Calu3 (cell line): ENCODE data around the gene ZNF740. TPM values are rescaled to one million over a fixed set of nuclear protein-coding genes. Genes with fewer than 3 reads are reported as not detected.

ENCODE experiments used
- BruUV-seq: library from RNA; stranded (reverse); fragments of 400-500 nt; replicated peaks from 2 replicates; lab custom pipeline; 2021; lab: Mats Ljungman, UMichigan
- CTCF ChIA-PET: fragments of 300-600 bp; sonication (Branson Sonifier 250); formaldehyde crosslinking; loops from one replicate; lab custom pipeline; 2022; ENCODE audit warnings: antibody characterized with exemption; lab: Charles Lee
- DNase-seq: peaks from one replicate; pipeline ENCODE4 v3.0.0; 2022
- H3K27ac Mint-ChIP-seq: one replicate; pipeline ENCODE4 v1.8.0; 2022; ENCODE audit warnings: mixed read lengths; ENCODE audit not compliant: unreplicated experiment
- H3K27me3 Mint-ChIP-seq: one replicate; pipeline ENCODE4 v1.8.0; 2022; ENCODE audit warnings: mixed read lengths; ENCODE audit not compliant: unreplicated experiment
- H3K36me3 Mint-ChIP-seq: one replicate; pipeline ENCODE4 v1.8.0; 2022; ENCODE audit warnings: mild to moderate bottlenecking, moderate library complexity, mixed read lengths; ENCODE audit not compliant: insufficient read depth, unreplicated experiment
- H3K4me1 Mint-ChIP-seq: one replicate; pipeline ENCODE4 v1.8.0; 2022; ENCODE audit warnings: mild to moderate bottlenecking, low read depth, mixed read lengths; ENCODE audit not compliant: unreplicated experiment
- H3K4me3 Mint-ChIP-seq: one replicate; pipeline ENCODE4 v1.8.0; 2022; ENCODE audit warnings: mild to moderate bottlenecking, low read depth, moderate library complexity, mixed read lengths; ENCODE audit not compliant: unreplicated experiment
- H3K9me3 Mint-ChIP-seq: one replicate; pipeline ENCODE4 v1.8.0; 2022; ENCODE audit warnings: low read depth, mixed read lengths; ENCODE audit not compliant: unreplicated experiment
- CTCF ChIP-seq: fragments of 200-600 bp; IDR thresholded peaks from one replicate; pipeline ENCODE4 v1.8.0; 2022; ENCODE audit warnings: antibody characterized with exemption; ENCODE audit not compliant: unreplicated experiment
- intact Hi-C: fragments of 100-400 bp; cut with micrococcal nuclease; formaldehyde crosslinking; loops from one replicate; pipeline ENCODE4 v1.10.0; 2022; ENCODE audit not compliant: unreplicated experiment
- total RNA-seq: library from RNA; stranded (reverse); gene quantifications from 2 replicates; pipeline ENCODE4 v1.2.3, GENCODE V29; 2022

The ZNF740 gene
- total RNA-seq, 1 experiment from 2014 or later: 32.7 TPM

- Mint-ChIP-seq H3K27me3 (no peaks in the 10 kb centered on the region), H3K4me3 (no peak overlapping the region), H3K36me3 (peaks cover 32% of the 10 kb centered on the region), H3K9me3 (no peaks in the 10 kb centered on the region), H3K27ac (no peak overlapping the region), H3K4me1 (peaks cover 2% of the 10 kb centered on the region)
- BruUV-seq: no TSS peak
- CTCF ChIA-PET: no interaction called here
- no peak for TF ChIP-seq CTCF
- no peak for DNase-seq
- intact Hi-C loops: loop anchor here (5.0 kb wide), 1 partner anchor 124 kb away; no protein-coding TSS in a partner anchor
Measured at GRCh38 chr12:53191096-53191884, 10.8 kb downstream of the ZNF740 start.

GRCh38 chr12:53191885-53192530 is 11.5 kb downstream of the ZNF740 start:
- Mint-ChIP-seq H3K27ac (no peak overlapping the region), H3K9me3 (no peaks in the 10 kb centered on the region), H3K4me1 (peaks cover 9% of the 10 kb centered on the region), H3K27me3 (no peaks in the 10 kb centered on the region), H3K4me3 (no peak overlapping the region), H3K36me3 (peaks cover 30% of the 10 kb centered on the region)
- intact Hi-C loops: loop anchor here (5.0 kb wide), 1 partner anchor 125 kb away; no protein-coding TSS in a partner anchor
- CTCF ChIA-PET: no interaction called here
- DNase-seq: no peak
- no peak for TF ChIP-seq CTCF
- BruUV-seq: no TSS peak

- CTCF ChIA-PET: no interaction called here
- no peak for TF ChIP-seq CTCF
- no peak for DNase-seq
- no peak overlapping the region for H3K4me3 Mint-ChIP-seq
- no TSS peak for BruUV-seq
- intact Hi-C loops: loop anchor here (5.0 kb wide), 1 partner anchor 125 kb away; no protein-coding TSS in a partner anchor
- no peaks in the 10 kb centered on the region for H3K9me3 Mint-ChIP-seq
- H3K27ac Mint-ChIP-seq: no peak overlapping the region
- peaks cover 24% of the 10 kb centered on the region for H3K36me3 Mint-ChIP-seq
- peaks cover 9% of the 10 kb centered on the region for H3K4me1 Mint-ChIP-seq
- no peaks in the 10 kb centered on the region for H3K27me3 Mint-ChIP-seq
Measured at GRCh38 chr12:53192531-53193021, 12.1 kb downstream of the ZNF740 start.

GRCh38 chr12:53193040-53193439 is 12.5 kb downstream of the ZNF740 start:
- Mint-ChIP-seq H3K36me3 (peaks cover 20% of the 10 kb centered on the region), H3K4me3 (no peak overlapping the region), H3K4me1 (peaks cover 9% of the 10 kb centered on the region), H3K27ac (no peak overlapping the region), H3K27me3 (peaks cover 4% of the 10 kb centered on the region), H3K9me3 (no peaks in the 10 kb centered on the region)
- CTCF ChIA-PET: no interaction called here
- no TSS peak for BruUV-seq
- no peak for TF ChIP-seq CTCF
- no peak for DNase-seq
- intact Hi-C loops: loop anchor here (5.0 kb wide), 1 partner anchor 126 kb away; no protein-coding TSS in a partner anchor
